ENCODE results near the gene MAML1.

Gene MAML1

GRCh38 chr5:179773686-179774040 is 41.0 kb downstream of the MAML1 start (continued):
- TF ChIP-seq PATZ1 (CRISPR knock-in tag; IDR thresholded peaks at IDR 0.05; ENCODE audit: borderline replicate concordance) (no peak), OSR1 (CRISPR knock-in tag; IDR thresholded peaks at IDR 0.05) (no peak), CREB5 (CRISPR knock-in tag; IDR thresholded peaks at IDR 0.05; ENCODE audit: low read depth) (no peak), ZNF8 (CRISPR knock-in tag; IDR thresholded peaks at IDR 0.05) (no peak), TCF4 (CRISPR knock-in tag; IDR thresholded peaks at IDR 0.05; ENCODE audit: borderline replicate concordance) (no peak), ESRRG (CRISPR knock-in tag; IDR thresholded peaks at IDR 0.05) (no peak), SNAI2 (CRISPR knock-in tag; IDR thresholded peaks at IDR 0.05) (no peak), ARNTL (CRISPR knock-in tag; IDR thresholded peaks at IDR 0.05; ENCODE audit: borderline replicate concordance, low read depth) (no peak), ZFP30 (CRISPR knock-in tag; IDR thresholded peaks at IDR 0.05) (no peak), TOX (CRISPR knock-in tag; IDR thresholded peaks at IDR 0.05; ENCODE audit: borderline replicate concordance) (no peak), ZFP3 (CRISPR knock-in tag; IDR thresholded peaks at IDR 0.05) (no peak)

- TF ChIP-seq CREB5 (CRISPR knock-in tag; IDR thresholded peaks at IDR 0.05; ENCODE audit: low read depth) (no peak), CSDC2 (CRISPR knock-in tag; IDR thresholded peaks at IDR 0.05) (no peak), ZNF565 (CRISPR knock-in tag; conservative IDR thresholded peaks at IDR 0.05; ENCODE audit: low read depth) (no peak), OSR1 (CRISPR knock-in tag; IDR thresholded peaks at IDR 0.05) (no peak), CSRNP3 (CRISPR knock-in tag; IDR thresholded peaks at IDR 0.05) (no peak), PATZ1 (CRISPR knock-in tag; IDR thresholded peaks at IDR 0.05; ENCODE audit: borderline replicate concordance) (no peak), PPARA (CRISPR knock-in tag; IDR thresholded peaks at IDR 0.05; ENCODE audit: borderline replicate concordance) (no peak), ESRRG (CRISPR knock-in tag; IDR thresholded peaks at IDR 0.05) (no peak), ZFP3 (CRISPR knock-in tag; IDR thresholded peaks at IDR 0.05) (no peak), ZNF70 (CRISPR knock-in tag; IDR thresholded peaks at IDR 0.05) (no peak), GLIS3 (CRISPR knock-in tag; IDR thresholded peaks at IDR 0.05) (no peak)
- ATAC-seq, result no peak
Measured at GRCh38 chr5:179774442-179774841, 41.8 kb downstream of the MAML1 start.

GRCh38 chr5:179776411-179776938 is 43.9 kb downstream of the MAML1 start:
- TF ChIP-seq CREB5 (CRISPR knock-in tag; IDR thresholded peaks at IDR 0.05; ENCODE audit: low read depth) (no peak), ARNTL (CRISPR knock-in tag; IDR thresholded peaks at IDR 0.05; ENCODE audit: borderline replicate concordance, low read depth) (no peak), SNAI2 (CRISPR knock-in tag; IDR thresholded peaks at IDR 0.05) (no peak), ZFP30 (CRISPR knock-in tag; IDR thresholded peaks at IDR 0.05) (no peak), PPARA (CRISPR knock-in tag; IDR thresholded peaks at IDR 0.05; ENCODE audit: borderline replicate concordance) (no peak), ZFP3 (CRISPR knock-in tag; IDR thresholded peaks at IDR 0.05) (no peak), POU6F1 (CRISPR knock-in tag; IDR thresholded peaks at IDR 0.05; ENCODE audit: borderline replicate concordance, low read depth) (no peak)
- no peak for ATAC-seq

All from SK-N-SH treated with all-trans-retinoic acid at 6 μM for 48 hours (cell line).